ENCODE measurements around the gene KCNAB2.

KCNAB2 gene

GRCh38 chr1:6045561-6045960 is at the start of gene KCNAB2:
Gene KCNAB2, plus strand, starts transcription at chr1:6045888. Its CDS starts 5,649 bp downstream, at chr1:6051537.
- DNase-seq, result no peak

GRCh38 chr1:5996641-5997270 is 48.9 kb upstream of the KCNAB2 start:
- no peak for DNase-seq

- no peak for DNase-seq
These were observed 48.4 kb upstream of the KCNAB2 start for GRCh38 chr1:5997316-5997715.

GRCh38 chr1:5998051-5998905 is 47.4 kb upstream of the KCNAB2 start:
- no peak for DNase-seq

GRCh38 chr1:5998906-5999301 is 46.8 kb upstream of the KCNAB2 start:
- no peak for DNase-seq

GRCh38 chr1:5999711-6000443 is 45.8 kb upstream of the KCNAB2 start:
- DNase-seq, result no peak

- no peak for DNase-seq
These were observed 45.0 kb upstream of the KCNAB2 start for GRCh38 chr1:6000444-6001288.

GRCh38 chr1:6001992-6002576 is 43.6 kb upstream of the KCNAB2 start:
- no peak for DNase-seq

- DNase-seq, result no peak
These were observed 42.8 kb upstream of the KCNAB2 start for GRCh38 chr1:6002714-6003501.

- DNase-seq, result no peak
These were observed 41.9 kb upstream of the KCNAB2 start for GRCh38 chr1:6003568-6004411.

GRCh38 chr1:6004412-6005123 is 41.1 kb upstream of the KCNAB2 start:
- DNase-seq, result no peak

GRCh38 chr1:6005276-6005917 is 40.3 kb upstream of the KCNAB2 start:
- DNase-seq, result no peak

GRCh38 chr1:6006882-6007281 is 38.8 kb upstream of the KCNAB2 start:
- no peak for DNase-seq

- DNase-seq, result no peak
These were observed 38.2 kb upstream of the KCNAB2 start for GRCh38 chr1:6007318-6008083.

- DNase-seq, result no peak
These were observed 37.6 kb upstream of the KCNAB2 start for GRCh38 chr1:6008084-6008415.

- no peak for DNase-seq
These were observed 37.0 kb upstream of the KCNAB2 start for GRCh38 chr1:6008696-6009095.

GRCh38 chr1:6009120-6010040 is 36.3 kb upstream of the KCNAB2 start:
- DNase-seq, result no peak

GRCh38 chr1:6010554-6010953 is 35.1 kb upstream of the KCNAB2 start:
- no peak for DNase-seq

All from CD4-positive, alpha-beta T cell treated with Interleukin-4 for 4 hours (primary cell).